Smooth muscle cell of trachea (primary cell): ENCODE results near the gene MMP15. TPM values are rescaled to one million over a fixed set of nuclear protein-coding genes. Genes with fewer than 3 reads are reported as not detected.

ENCODE experiments used
- total RNA-seq: library from RNA; depleted of rRNA; stranded (reverse); fragments of >200 nt; gene quantifications from 2 replicates; pipeline ENCODE4 v1.2.1, GENCODE V29; 2014

MMP15 gene
- 1.6 and 6.1 TPM in 2 replicates for total RNA-seq

DNA sequence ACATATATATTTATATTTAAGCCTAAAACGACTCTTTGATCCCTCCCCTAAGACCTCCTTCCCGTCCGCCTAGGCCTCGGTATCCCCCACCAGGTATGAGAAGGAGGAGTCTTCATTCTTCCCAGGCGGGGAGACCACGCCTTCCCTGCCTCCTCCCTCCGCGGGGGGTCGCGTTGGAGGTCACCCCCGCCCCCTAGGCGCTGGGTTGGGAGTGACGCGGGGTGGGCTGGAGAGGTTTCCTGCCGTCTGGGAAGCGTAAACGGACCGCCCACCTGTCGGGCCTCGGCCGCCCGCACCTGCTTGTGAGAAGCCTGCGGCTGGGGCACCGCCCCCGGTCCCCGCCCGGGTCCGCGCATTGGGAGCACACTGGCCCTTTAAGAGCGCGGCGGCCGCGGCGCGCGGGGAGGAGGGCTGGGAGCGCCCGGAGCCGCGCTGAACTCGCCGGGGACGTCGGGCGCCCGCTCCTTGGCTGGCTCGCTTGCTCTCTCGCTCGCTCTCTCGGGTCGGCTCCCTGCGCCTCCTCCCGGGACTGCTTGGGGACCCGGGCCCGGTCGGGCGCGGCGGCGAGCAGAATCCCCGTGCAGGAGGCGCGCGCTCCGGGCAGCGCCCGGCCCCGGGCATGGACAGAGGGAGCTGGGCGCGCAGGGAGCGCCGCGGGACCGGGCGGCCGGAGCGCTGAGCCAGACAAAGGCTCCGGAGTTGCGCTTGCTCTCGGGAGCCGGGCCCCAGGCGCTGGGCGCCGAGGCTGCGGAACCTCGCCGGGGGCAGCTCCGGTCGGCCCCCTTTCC, at the start of gene MMP15:
MMP15 (plus strand) TSS at position 404 of the 788 bp plus-strand sequence. CDS start 597 bp downstream, outside the sequence.

DNA sequence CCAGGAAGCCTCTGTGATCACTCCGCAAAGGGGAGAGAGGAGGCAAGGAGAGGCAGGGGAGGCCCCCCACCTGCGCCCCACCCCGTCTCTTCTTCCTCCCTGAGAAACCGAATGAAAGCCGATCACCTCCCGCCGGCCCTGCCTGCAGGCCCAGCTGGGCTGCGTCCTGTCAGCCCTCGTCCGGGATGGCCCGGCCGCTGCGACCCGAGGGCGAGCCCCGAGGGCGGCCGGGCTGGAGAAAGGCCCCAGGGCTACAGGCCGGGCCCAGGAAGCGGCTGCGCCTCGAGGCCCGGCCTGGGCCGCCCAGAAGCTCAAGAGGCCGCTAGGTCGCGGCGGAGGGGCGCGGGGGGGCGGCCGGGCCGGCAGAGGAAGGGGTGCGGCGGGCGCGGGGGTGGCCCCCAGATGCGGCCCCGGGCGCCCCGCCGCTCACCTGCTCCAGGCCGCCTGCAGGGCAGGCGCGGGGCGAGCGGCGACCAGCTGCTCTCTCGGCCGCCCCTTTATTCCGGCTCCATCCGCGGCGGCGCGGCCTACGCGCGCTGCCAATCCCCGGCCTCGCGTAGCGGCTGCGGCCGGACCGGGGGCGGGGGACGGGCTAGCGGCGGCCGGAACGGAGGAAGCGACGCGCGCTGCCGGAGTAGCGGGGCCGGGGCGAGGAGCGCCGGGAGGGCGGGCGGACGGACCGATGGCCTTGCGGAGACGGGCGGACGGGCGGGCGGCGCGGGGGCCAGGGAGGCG, 25.4 kb upstream of the MMP15 start, which contains the start of gene ZNF319:
ZNF319 (minus strand) TSS at position 702 of the 735 bp plus-strand sequence. CDS start 2,407 bp downstream, outside the sequence.

GRCh38 chr16:58000706-58001676, 24.6 kb upstream of the MMP15 start, which contains the start of gene USB1:
Gene USB1 (plus strand): TSS chr16:58001407. CDS start chr16:58001484, 77 bp downstream.

Other genes starting within 250 kb of the MMP15 start
- 30.4 and 38.0 TPM in 2 replicates for gene KIFC3, start 223.3 kb upstream of the MMP15 start, total RNA-seq
- gene CNGB1, start 54.6 kb upstream of the MMP15 start, total RNA-seq, result not detected in 2 replicates
- 3.2 and 5.3 TPM in 2 replicates for gene ZNF319, start 25.1 kb upstream of the MMP15 start, total RNA-seq
- gene USB1, start 24.3 kb upstream of the MMP15 start, total RNA-seq, result 41.0 and 41.9 TPM in 2 replicates
- gene CFAP20, start 103.6 kb downstream of the MMP15 start, total RNA-seq, result 23.2 and 32.0 TPM in 2 replicates
- gene CSNK2A2, start 172.4 kb downstream of the MMP15 start, total RNA-seq, result 31.6 and 39.1 TPM in 2 replicates